ENCODE measurements around the gene DACT2.

GRCh38 chr6:168256940-168257339, 62.6 kb downstream of the DACT2 start:
- TF ChIP-seq TCF4 (CRISPR knock-in tag; IDR thresholded peaks at IDR 0.05; ENCODE audit: borderline replicate concordance) (no peak), PATZ1 (CRISPR knock-in tag; IDR thresholded peaks at IDR 0.05; ENCODE audit: borderline replicate concordance) (no peak), BACH2 (CRISPR knock-in tag; IDR thresholded peaks at IDR 0.05; ENCODE audit: borderline replicate concordance) (no peak)
